HS-5 (cell line): Measurements from ENCODE around the gene RBKS.
"Not testable (repeated sequence)": the region's sequence is repeated elsewhere in the genome, so short reads cannot be mapped to it uniquely, and the experiment has no call there.

Source experiments
- DNase-seq: peaks from one replicate; pipeline ENCODE4 v3.0.0-alpha.2; 2012; ENCODE audit warnings: low read depth

RBKS gene

DNA sequence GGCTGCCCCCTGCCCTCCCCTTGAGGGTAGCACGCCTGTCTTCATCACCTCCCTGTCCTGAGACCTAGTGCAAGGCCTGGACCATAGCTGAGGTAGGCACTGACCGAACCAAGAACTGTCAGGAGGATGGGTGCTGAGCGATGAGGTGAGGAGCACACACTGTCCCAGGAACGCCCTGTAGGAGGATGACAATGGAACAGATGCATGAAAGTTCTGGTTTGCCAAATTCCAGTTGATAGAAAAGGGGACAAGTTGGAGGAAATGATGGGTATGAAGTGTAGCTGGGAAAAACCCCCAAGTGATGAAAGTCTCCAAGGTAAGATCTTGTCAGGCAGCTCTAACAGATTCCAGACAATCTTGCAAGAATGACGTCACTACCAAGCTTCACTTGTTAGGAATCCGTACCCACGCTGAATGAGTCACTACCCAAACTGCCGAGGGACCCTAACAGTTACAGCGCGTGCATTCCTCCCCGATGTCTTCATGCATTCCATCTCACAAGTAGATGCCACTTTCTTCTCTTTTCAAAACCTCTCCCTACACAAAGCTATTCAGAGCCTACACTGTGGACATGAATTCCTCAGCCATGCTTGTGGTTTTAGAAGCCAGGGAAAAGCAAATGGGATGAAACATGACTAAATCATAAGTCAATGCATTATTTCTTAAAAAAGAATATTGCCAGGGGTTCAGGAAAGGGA lies 91.1 kb downstream of the RBKS start:
- peak; percentile 100 for DNase-seq

DNA sequence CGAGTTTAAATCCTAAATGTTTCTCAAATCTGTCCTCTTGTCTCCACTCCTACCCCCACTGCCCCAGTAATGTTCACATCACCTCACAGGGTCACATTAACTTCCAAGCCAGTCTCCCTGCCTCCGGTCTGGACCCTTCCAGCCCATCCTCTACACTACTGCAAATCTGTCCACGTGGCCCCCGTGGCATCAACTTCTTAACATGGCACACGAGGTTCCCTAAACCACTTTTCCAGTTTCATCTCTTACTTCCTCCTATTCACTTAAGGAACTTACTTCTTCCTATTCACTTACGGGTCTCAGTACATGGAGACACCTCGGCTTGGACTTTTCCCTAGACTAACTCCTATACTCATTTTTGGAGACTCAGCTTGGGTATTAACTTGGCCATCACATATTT lies 91.7 kb downstream of the RBKS start:
- no peak for DNase-seq

DNA sequence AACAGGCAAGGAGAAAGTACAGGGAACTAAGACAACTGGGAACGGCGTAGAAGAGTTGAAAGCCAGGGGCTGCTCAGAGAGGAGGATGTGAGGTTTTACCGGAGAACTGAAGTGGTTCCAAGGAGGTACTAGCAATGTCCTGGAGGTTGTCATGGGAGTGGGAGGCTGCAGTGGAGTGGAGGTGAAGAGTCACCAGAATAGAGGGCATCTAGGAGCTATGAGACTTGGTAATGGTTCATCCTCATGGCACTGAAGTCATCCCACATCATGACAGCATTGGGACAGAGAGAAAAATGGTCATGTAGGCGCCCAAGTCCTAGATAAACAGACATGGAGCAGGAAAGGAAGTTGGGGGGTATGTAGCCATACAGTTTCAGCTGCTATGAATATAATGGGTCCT lies 92.3 kb downstream of the RBKS start:
- no peak for DNase-seq

DNA sequence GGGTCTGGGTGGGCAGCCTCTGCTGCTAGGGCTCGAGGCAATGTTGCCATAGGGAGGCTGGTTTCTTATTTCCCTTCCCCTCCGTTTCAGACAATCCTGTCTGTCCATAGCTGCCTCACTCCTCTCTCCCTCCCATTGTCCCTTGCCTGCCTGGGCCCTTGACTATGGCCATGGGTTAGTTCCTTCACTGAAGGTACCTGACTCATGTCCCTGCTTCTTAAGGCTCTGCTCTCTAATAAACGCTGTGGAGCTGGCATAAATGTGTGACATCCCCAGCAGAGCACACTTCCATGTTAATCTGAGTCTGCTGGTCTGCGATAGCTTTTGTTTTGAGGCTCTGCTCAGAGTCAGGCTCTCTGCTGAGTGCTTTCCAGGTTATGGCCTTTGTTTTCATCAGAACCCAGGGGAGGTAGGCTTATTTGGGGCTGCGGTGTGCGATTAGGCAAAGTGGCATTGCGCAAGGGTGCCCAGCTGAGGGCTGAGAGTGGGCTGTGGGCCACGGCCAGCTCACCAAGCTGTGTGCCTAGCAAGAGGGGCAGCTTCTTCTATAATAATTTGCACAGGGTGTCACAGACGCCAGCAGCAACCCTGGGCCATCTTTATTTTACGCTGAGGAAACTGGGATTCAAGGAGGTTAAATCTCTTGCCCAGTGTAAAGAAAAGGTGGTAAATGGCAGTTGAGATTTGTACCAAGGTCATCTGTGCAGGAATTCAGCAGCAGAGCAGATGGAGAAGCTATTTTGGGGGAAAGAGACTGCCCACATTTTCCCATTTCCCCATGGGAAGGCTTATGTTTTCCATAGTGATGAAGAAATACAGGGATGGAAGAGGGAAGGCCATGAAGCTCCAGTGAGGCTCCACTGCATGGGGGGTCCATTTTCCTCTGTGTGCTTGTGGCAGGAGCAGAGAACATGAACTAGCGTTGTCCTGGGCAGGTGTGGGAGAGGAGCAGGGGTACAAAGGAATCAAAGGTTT lies 93.1 kb downstream of the RBKS start:
- no peak for DNase-seq

GRCh38 chr2:27795868-27796277 lies 94.3 kb downstream of the RBKS start:
- no peak for DNase-seq

GRCh38 chr2:27795093-27795834 lies 94.9 kb downstream of the RBKS start:
- no peak for DNase-seq

DNA sequence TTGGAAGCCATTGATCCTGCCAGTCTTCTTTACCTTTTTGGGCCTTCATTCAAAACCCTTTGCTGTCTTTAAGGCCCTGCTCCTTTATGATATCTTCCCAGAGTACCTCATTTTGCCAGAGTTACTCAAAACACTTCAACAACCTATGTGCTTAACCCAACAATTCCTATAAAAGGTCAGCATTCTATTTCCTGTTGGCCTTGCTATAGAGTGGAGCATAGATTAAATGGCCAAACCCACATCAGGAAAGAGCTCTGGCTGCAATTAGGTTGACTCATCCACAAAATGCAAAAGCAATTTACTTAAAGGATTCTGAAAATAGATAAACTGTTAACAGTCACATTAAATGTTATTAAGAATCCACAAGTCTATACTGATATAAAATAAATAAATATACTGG lies 97.4 kb downstream of the RBKS start:
- DNase-seq, result peak; percentile 50

- DNase-seq, result no peak
These were observed 99.4 kb downstream of the RBKS start for GRCh38 chr2:27790796-27791195.

GRCh38 chr2:27782701-27783100 lies 107.5 kb downstream of the RBKS start:
- no peak for DNase-seq

DNA sequence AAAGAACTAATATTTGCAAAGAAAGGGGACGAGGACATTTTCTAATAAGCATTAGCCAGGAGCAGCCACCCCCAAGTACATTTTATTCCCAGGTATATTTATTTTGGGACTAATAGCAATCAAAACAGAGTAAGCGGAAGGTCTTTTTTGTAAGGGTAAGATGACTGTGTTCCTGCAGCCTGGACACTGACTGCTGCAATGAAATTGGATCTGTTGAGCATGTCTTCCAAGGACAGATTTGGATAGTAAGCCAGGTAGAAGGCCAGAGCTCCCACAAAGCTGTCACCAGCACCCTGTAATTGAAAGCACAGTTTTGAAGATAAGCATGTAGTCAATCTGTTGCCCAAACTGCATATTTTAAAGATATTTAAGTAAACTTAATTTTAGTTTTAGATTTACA lies 108.7 kb downstream of the RBKS start:
- DNase-seq, result no peak

DNA sequence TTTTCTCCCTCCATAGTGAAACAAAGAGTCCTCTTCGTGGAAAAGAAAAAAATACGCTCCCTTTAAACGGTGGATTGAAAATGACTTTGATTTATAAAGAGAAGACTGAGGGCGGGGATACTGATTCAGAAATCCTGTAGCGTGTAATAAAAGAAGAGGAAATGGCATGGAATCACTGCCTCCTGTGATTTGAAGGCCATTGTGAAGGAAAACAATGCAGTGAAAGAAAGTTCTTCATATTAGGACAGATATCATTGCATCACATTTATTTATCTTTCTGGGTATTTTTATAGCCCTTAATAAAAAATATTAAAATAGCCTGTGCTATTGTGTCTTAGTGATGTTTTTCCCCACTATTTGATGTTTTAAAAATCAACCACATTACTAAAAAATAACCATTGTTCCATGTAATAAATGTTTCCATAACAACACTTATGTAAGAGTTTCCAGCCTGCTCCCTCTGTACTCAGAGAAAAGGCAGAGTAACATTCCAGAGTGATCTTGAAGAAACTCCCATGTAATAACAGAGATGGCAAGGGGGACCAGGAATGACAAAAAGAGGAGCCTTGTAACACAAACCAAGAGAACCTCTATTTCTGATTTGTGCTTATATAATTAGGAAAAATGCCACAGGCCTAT lies 110.7 kb downstream of the RBKS start:
- DNase-seq, result no peak

- DNase-seq, result no peak
These were observed 113.5 kb downstream of the RBKS start for GRCh38 chr2:27776696-27777095.

GRCh38 chr2:27776097-27776496 lies 114.1 kb downstream of the RBKS start:
- peak; percentile 76 for DNase-seq

- no peak for DNase-seq
These were observed 116.2 kb downstream of the RBKS start for GRCh38 chr2:27773959-27774358.

- DNase-seq, result no peak
These were observed 117.4 kb downstream of the RBKS start for GRCh38 chr2:27772804-27773203.

- DNase-seq, result peak; percentile 52
These were observed 118.4 kb downstream of the RBKS start, which contains the start of gene MRPL33 for GRCh38 chr2:27771548-27772335. MRPL33 (plus strand) TSS chr2:27771719; CDS start chr2:27771778, 59 bp downstream.

DNA sequence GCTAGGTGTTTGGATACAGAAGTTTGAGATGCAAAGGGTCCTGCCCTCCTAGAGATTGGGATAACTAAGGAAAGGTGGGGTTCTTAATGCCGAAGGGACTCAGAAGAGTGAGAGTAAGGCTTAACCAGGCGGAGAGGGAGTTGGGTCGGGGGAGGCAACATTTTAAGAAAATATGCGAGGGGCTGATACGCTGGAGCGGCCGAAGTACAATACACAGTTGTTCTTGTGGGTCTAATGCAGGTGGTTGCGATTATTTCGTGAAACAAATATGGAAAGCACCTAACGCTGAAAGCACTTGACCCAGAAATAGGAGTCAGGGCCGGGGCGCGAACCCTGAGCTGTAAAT lies 119.0 kb downstream of the RBKS start:
- no peak for DNase-seq

GRCh38 chr2:27766287-27766661 lies 123.9 kb downstream of the RBKS start:
- no peak for DNase-seq

DNA sequence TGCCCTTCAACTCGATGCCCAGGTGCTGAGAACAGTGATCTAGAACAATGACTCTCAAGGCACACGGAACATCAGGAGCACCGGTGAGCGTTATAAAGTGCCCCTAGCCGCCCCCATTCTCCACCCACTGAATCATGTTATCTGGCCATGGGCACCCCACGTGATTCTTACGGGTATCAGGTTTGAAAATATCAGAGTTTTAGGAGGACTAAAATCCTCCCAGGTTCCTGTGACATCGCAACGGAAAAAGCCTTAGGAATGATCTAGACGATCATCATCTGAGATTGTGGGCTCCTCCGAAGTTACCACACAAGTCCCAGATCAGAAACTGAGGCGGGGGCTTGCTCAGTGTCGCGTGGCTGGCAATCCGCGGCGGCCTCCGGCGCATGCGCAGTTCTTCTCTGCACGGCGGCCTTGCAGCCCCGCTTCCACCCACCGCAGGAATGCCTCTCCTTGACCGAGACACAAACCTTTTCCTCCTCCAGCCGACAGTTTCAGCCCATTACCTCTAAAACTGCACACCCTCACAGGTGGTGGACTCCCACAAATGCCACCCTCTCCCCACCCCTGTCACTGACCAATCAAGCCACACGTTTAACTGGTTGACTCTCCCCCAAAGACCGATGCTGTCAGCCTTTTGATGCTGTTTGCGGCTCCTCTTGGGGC lies 124.4 kb downstream of the RBKS start:
- no peak for DNase-seq

- DNase-seq, result not testable (repeated sequence)
These were observed 125.7 kb downstream of the RBKS start for GRCh38 chr2:27764526-27764925.

GRCh38 chr2:27763907-27764267 lies 126.3 kb downstream of the RBKS start:
- DNase-seq, result no peak
